GM19035 (cell line): Measurements from ENCODE around the gene ERLIN1.
"Not testable (repeated sequence)": the region's sequence is repeated elsewhere in the genome, so short reads cannot be mapped to it uniquely, and the experiment has no call there.

Experiments
- ATAC-seq: cut with Tn5 transposase; IDR thresholded peaks from one replicate; pipeline ENCODE4 v1.9.1; 2021; ENCODE audit not compliant: unreplicated experiment

Gene ERLIN1

DNA sequence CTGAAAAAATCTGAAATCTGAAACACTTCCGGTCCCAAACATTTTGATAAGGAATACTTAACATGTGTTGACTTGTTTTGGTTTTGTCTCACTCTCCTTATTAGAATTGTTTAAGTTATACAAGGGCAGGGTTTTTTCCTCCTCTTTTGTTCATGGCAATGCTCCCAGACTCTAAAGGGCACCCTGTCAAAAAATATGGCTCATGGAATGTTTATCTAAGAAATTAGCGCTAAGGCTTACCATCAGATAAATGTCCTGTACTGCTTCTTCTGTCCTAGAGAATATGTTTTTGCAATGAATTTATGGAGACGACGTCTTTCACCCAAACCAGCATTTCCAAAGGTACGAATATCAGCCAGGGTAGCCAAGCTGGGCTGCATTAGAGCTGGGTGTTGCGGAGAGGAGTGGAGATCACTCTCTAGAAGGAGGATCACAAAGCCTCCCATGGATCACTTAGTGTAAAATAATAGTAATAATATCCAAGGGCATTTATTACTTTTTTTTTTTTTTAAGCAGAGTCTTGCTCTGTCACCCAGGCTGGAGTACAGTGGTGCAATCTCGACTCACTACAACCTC, 46.8 kb downstream of the ERLIN1 start:
- ATAC-seq = no peak

DNA sequence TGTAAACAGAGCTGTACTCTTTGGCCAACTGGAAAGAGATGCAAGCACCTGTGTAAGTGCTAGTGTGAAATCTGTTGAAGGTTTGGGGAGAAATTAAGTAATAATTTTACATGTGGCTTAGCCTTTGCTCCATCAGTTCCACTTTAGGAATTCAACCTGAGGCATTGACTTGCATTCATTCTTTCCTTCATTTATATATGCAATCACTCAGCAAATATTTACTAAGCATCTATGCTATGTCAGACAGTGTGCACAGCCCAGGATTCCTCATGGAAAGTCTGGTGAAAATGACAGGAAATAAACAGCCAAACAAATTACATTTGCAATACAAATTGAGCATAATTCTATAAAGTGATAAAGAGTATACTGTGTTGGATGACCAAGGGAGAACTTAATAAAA, 50.3 kb downstream of the ERLIN1 start:
- ATAC-seq = no peak

DNA sequence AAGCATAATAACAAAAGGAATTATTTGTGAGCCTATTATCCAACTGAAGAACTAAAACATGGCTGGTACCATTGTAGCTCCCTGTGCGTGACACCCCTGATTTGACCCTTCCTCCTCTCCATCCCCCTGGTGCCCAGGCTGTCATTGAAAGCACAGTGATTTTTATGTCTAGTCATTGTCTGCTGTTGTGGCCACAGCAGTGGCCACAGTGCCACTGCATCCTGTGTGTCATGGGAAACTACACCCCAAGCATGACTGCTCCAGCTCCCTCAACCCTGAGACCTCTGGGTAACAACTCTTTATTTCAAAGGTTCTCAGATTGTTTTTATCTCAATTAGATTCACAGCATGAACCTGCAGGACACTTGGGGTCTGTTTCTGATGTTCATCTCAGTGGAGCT, 52.0 kb downstream of the ERLIN1 start:
- no peak for ATAC-seq

DNA sequence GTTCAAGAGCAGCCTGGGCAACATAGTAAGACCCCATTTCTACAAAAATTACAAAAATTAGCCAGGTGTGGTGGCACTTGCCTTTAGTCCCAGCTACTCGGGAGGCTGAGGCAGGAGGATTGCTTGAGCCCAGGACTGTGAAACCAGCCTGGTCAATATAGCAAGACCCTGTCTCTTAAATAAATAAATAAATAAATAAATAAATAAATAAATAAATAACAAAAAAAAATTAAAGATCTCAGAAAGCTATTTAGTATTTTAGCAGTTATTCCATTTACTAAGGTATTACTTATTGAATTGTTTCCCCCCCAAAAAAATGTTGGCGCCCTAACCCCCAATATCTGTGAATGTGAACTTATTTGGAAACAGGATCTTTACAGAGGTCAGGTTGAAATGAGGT, 53.4 kb downstream of the ERLIN1 start:
- ATAC-seq = no peak

DNA sequence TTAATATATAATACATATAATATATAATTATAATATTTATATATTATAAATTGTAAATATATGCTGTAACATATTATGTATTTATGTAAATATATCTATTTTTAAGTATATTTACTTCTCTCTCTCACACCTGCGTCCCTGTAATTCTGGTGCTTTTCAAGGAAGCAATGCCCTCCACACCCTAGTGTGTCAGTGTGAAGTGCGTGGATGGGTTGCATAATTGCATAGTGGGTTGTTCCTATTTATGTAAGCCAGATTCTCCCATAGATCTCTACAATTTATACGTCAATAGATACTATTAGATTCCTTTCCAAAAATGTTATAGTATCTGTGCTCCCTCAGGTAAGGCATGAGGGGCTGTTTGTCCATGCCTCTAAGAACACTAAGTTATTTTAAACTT, 54.3 kb downstream of the ERLIN1 start:
- no peak for ATAC-seq

DNA sequence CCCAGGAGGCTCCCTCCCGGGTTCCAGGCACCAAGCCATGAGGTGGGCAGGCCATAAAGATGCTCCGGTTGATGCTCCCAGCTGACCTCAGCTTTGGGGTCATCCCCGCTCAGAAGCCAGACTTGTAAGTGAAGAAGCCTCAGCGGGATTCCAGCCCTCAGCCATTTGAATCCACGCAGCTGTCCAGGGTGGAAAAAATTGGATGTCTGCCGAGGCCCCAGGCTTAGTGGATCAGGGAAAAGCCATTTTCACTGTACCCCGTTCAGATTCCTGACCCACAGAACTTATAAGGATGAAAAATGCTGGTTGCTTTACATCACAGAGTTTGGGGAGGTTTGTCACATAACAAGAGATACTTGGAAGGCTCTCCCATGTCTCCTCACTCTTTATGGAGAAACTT, 55.0 kb downstream of the ERLIN1 start:
- ATAC-seq = no peak

DNA sequence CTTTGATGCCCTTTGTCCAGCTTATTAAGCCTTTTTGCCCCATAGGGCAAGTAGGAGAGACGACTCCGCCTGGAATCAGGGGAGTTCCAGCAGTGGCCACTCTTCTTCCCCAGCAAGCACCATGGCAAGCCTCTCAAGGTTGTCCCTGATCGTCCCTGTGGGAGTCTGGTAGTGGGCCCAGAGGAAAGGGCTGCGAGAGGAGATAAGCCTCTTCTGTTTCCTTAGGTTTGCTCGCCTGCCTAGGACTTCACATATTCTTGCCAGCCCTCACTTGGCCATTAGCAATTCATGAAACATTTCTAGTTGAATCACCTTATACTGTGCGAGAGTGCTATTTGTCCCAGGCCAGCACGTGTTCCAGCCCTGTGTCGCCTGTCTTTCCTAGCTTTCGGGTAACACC, 56.4 kb downstream of the ERLIN1 start:
- no peak for ATAC-seq

DNA sequence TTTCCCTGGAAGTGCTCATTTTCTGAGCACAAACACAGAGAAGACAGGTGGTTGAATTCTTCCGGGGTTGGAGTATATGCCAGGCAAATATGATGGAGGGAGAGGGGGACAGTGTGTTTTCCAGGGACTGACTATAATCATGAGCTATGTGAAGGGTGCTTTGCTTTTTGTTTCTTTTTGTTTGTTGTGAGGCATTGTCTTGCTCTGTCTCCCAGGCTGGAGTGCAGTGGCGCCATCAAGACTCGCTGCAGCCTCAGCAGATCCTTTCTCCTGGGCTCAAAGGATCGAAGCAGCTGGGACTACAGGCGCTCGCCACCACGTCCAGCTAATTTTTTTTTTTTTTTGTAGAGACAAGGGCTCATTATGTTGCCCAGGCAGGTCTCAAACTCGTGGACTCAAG, 56.9 kb downstream of the ERLIN1 start:
- no peak for ATAC-seq

DNA sequence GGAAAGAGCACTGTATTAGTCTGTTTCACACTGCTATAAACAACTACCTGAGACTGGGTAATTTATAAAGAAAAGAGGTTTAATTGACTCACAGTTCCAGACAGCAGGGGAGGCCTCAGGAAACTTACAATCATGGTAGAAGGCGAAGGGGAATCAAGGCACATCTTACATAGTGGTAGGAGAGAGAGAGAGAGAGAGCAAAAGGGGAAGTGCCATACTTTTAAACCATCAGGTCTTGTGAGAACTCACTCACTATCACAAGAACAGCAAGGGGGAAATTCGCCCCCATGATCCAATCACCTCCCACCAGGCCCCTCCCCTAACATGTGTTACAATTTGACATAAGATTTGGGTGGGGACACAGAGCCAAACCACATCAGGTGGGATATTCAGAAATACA, 60.5 kb downstream of the ERLIN1 start:
- ATAC-seq = not testable (repeated sequence)

DNA sequence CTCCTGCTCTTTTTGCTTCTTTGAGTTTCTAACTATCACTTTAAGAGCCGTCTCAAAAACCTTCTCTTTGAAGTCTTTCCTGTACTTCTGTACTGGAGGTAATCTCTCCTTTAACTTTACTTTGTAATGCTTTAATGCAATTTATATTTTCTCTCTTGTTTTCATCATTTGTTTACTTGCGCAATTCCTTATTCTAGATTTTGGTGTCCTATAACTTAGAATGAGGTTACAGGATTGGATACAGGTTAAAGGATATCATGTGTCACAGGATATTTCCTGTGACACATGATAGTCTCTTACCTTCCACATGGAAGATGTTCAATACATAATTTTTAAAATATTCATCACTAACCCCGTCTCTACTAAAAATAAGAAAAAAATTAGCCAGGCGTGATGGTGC, 61.7 kb downstream of the ERLIN1 start:
- ATAC-seq = no peak

DNA sequence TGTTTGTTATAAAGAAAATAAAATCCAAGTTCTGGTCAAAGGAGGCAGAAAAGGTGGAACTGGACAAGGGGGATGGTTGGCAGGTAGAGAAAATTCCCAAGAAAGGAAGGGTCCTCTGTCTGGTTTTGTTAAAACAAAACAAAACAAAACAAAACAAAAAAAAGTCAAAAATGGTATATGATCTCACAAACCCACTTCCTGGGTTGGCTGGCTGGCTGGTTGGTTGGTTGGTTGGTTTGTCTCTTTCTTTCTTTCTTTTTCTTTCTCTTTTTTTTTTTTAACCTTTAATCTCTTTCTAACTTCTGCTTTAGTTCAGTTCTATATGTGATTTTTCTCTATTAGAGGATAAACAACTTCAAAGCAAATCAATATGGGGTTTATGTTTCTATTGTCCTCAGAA, 63.0 kb downstream of the ERLIN1 start:
- no peak for ATAC-seq

DNA sequence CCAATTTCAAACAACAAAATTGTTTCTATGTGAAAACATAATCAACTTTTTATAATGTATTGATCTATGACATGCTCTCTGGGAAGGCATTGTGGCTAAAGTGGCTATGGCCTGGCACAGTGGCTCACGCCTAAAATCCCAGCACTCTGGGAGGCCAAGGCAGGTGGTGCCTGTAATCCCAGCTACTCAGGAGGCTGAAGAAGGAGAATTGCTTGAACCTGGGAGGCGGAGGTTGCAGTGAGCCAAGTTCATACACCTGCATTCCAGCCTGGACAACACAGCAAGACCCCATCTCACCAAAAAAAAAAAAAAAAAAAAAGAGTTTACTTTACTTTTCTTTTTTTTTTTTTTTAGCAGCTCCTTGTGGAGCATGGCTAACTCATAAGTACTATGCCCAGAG, 65.3 kb downstream of the ERLIN1 start:
- no peak for ATAC-seq

DNA sequence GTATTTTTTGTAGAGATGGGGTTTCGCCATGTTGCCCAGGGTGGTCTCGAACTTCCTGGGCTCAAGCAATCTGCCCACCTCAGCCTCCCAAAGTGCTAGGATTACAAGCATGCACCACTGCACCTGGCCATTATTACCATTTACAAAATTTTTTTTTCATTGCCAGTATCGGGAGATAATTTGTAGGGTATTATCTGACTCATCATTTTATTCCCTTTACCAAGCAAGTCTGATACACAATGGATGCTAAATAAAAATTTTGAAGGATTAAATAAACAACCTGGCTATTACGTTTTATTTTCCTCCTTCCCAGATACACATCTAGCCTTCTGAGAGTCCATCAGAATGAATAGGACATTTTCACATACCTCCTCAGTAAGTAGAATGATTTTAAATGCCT, 66.1 kb downstream of the ERLIN1 start:
- ATAC-seq = no peak

DNA sequence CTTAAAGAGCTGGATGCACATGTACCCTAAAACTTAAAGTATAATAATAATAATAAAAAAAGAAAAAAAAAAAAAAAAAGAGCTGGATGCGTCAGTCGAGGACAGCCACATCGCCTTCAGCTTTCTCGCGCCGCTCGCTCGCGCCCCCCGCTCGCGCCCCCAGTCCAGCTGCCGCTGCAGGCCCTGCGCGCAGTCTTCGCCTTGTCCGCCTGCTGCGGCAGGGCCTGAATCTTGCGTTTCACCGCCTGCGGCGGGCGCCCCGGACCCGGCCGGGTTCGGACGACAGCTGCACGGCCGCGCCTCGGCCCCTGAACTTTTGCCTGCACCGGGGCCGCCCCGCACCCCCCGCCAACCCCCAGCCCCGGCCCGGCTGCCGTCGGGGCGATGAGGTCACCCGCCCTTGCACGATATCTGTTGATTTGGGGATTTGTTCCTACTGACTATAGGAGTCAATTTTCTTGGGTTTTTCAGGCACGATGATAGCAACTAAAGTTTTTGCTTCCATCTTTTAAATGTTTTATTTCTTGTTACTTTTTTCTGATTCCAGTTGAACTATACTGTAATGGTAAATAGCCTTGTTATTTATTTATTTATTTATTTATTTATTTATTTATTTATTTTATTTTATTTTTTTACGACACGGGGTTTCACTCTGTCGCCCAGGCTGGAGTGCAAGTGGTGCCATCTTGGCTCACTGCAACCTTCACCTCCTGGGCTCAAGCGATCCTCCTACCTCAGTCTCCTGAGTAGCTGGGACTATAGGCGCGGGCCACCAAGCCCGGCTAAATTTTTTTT, 70.7 kb downstream of the ERLIN1 start:
- ATAC-seq = no peak

DNA sequence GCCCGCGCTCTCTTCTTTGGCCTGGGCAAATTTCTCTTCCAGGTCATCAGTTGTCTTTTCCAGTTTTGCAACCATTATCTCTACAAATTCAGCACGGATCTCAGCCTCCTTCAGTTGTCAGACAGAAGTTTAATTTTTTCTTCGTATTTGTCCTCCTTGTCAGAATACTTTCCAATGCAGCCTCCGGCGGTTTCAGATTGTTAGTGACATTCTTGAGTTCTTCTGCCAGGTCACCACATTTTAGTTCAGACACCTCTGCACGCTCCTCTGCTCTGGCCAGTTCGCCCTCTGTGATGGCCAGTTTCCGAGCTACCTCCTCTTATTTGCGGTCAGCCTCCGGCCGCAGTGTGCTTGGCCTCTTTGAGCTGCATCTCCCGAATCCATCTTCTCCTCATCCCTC, 71.4 kb downstream of the ERLIN1 start:
- no peak for ATAC-seq

DNA sequence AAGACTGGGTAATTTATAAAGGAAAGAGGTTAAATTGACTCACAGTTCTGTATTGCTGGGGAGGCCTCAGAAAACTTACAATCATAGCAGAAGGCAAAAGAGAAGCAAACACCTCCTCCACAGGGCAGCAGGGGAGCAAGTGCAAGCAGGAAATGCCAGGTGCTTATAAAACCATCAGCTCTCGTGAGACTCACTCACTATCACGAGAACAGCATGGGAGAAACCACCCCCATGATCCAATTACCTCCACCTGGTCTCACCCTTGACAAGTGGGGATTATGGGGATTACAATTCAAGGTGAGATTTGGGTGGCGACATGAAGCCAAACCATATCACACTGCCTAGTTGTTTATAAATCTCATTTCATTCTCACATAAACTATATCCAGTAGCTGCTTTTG, 76.2 kb downstream of the ERLIN1 start:
- no peak for ATAC-seq

DNA sequence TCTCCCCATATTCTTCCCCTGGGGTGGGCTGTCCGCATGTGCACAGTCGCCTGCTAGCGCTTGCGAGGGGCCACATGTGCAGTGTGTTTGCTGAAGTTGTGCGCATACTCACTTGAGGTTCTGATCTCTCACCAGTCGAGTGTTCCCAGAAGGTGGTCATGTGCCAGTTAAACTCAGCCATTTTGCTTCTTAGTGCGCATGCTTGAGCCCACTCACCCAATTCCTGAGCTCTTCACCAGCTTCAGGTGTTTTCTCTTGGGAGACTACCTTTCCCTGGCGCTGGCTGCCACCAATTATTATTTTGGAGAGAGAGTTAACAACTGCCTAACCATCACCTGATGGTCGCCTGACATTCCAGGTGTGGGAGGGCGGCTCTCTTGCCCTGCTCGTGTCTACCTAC, 79.0 kb downstream of the ERLIN1 start:
- ATAC-seq = no peak

DNA sequence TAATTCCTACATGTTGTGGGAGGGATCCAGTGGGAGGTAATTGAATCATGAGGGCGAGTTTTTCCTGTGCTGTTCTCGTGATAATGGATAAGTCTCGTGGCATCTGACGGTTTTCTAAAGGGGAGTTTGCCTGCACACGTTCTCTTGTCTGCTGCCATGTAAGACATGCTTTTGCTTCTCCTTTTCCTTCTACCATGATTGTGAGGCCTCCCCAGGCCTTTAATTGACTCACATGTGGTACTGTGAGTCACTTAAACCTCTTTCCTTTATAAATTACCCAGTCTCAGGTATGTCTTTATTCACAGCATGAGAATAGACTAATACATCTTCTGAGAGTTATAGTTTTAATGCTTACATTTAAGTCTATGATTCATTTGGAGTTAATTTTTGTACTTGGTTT, 81.5 kb downstream of the ERLIN1 start:
- ATAC-seq = no peak

DNA sequence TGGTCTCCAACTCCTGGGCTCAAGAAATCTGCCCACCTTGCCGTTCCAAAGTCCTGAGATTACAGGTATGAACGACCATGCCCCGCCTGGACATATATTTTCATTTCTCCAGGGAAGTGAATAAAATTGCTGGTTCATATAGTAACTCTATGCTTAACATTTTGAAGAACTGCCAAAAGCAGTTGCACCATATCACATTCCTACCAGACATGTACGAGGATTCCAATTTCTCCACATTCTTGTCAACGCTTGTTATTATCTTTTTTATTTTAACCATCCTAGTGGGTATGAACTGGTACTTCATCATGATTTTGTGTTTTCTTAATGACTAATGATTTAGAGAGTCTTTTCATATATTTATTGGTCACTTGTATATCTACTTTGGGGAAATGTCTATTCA, 82.2 kb downstream of the ERLIN1 start:
- no peak for ATAC-seq

DNA sequence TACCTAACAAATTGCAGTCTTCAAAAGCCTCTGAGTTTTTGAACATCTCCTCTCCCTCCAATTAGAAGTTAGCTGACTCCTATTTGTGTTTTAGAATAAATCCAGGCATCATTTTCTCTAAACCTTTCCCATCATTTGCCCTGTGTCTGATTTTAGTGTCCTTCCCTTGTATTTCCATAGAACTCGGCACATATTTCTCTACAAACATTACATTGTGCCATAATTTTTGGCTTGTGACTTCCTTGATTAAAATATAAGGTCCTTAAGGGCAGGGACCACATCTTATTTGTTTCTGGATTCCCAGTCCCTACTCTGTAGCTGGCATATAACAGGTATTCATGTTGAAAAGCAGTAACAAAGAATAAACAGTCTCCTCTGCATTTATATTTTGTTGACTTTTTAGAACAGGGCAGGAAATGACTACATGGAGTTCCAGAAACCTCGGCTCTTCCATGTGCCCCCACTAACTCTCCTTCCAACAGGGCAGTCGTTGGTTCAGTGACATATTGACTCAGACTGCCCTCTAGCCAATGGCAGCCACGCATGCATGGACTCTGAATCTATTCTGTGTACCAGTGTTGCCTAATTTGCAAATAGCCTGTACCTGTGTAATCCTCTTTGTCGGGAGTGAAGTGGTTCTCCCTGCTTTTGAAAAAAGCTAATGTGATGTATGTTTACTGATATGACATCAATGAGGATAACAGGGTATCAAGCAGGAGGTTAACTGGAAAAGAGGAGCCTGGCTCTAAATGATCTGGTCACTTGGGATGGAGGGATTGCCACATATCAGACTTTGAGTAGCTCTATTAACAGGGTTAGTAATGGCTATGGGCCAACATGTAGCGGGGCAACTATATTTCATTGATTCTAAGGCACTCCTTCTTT, 84.4 kb downstream of the ERLIN1 start:
- no peak for ATAC-seq

DNA sequence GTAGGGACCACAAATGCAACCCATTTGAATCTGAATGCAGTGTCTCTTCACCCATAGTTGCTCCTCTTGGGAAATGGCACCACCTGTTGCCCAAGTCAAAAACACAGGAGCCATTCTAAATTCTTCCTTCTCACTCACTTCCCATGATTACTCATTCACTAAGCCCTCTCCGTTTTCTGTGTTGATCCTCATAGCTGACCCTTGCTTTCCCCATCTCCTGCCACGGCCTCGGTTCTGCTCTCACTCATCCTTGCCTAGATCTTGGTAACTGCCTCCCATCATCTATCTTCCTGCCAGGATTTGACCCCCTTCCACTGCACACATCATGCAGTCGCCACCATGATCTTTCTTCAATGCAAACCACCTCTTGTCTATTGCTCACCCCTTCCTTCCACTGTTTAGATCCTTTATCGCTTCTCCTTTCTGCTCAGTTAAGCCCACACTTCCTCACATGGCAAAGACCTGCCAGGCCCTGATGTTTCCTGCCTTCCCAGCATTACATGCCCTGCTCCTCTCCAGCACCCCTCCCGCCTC, 85.1 kb downstream of the ERLIN1 start:
- no peak for ATAC-seq
